ENCODE measurements around the gene SLC15A5. TPM values are rescaled to one million over a fixed set of nuclear protein-coding genes. Genes with fewer than 3 reads are reported as not detected.
A peak's percentile ranks its signal among the peaks of the same experiment; 100 is the strongest.

SLC15A5 gene
- not detected for polyA plus RNA-seq (ENCODE audit: insufficient read length in 12 of 12)
- long read RNA-seq, donor 1, partial matches to known transcripts, result 51 of 178 reads
- long read RNA-seq, donor 1, other reads (novel, unspliced or antisense), result 127 of 178 reads
- long read RNA-seq, donor 2, result 0 reads
- long read RNA-seq, donor 3, result 0 reads
- long read RNA-seq, donor 4, result 0 reads
- long read RNA-seq, donor 5, result 0 reads
- long read RNA-seq, donor 6, result 0 reads
- long read RNA-seq, donor 7, result 0 reads
- long read RNA-seq, donor 8, result 0 reads
- long read RNA-seq, donor 9, result 0 reads
- long read RNA-seq, donor 10, result 0 reads
- long read RNA-seq, donor 11, result 0 reads

DNA sequence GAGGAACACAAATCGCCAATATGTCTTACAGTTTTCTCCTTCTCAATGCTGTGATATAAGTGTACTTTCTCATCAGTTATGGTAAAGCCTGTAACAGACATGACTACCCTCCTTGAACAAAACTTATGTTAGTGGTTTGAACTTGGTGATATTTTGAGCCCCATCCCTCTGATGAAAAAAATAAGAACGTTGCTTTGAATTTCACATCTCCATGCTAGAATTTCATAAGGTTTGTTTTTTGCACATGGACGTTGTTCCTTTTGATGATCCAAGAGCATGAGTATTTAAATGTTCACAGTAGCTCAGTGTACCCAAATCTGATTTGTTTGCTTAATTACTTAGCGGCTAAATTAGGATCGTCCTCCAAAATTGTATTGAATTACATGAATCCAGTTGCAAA, at the start of gene SLC15A5:
TSS of gene SLC15A5 (minus strand) at position 101 of the 400 bp plus-strand sequence. CDS start at position 101, 0 bp downstream.
- DNase-seq, result no peak

DNA sequence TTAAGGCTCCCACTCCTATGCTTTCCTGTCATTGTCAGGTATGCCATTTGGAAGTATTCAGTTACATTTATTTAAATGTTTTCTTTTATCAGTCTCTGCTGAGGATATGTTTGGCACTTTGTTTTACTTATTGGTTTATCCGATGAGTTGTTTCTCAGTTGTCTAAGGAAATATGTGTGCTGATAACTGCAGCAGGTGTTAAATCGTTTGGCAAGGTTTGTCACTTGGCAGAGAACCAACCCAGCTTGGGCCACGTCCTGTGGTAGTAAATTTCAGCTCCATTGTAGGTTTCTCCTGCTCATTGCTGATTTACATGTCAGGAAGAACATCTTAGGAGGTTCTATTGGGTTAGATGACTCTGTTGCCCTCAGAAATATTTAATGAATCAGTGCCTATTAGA, 47.9 kb upstream of the SLC15A5 start:
- DNase-seq, result no peak

- no peak for DNase-seq
Observed at GRCh38 chr12:16324772-16325171, 47.3 kb upstream of the SLC15A5 start.

- DNase-seq, result no peak
Observed at GRCh38 chr12:16324272-16324671, 46.8 kb upstream of the SLC15A5 start.

DNA sequence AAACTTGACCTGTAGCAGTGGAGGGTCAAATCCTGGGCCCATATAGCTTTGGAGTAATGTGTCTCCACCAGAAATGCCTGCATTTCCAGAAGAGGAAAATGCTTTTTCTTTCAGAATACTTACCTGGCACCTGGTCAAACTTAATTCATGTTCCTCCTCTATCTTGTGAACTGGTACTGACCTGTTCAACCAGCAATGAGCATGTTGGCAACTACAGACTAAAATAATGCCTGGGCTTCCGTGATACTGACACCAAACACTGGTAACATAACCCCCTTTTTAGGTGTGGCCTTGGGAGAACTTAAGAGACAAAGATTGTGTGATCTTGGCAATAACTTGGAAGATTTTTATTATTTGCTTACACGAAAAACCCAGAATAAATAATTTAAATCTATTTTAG, 46.2 kb upstream of the SLC15A5 start:
- no peak for DNase-seq

GRCh38 chr12:16323010-16323409, 45.5 kb upstream of the SLC15A5 start:
- DNase-seq, result no peak

- DNase-seq, result no peak
Observed at GRCh38 chr12:16310934-16311333, 33.4 kb upstream of the SLC15A5 start.

DNA sequence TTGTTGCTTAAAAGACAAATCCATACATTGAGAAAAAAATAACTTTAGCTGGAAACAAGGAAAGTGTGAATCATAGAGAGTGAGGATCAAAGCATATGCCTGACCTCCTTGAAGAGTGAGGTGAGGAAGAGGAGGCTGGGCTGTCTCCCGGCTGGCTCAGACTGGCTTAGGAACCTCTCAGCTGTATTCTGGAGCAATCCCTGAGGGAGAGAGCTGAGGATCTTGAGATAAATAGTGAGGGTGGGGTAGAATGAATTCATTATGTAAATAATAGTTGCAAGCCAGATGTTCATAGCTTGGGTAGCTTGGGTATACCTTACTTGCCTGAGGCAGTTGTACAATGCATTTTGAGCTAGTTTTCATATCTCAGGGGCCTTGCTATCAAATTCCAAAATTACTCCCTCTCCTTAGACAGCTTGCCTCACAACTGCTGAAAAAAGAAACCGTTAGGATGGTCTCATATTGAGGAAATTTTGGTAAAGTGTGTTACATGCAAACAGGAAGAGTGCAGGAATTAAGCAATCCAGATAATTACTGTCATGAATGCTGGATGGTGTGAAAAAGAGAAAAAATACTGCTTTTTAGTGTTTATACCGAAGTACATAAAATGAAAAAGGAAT, 30.5 kb upstream of the SLC15A5 start:
- DNase-seq, result no peak

DNA sequence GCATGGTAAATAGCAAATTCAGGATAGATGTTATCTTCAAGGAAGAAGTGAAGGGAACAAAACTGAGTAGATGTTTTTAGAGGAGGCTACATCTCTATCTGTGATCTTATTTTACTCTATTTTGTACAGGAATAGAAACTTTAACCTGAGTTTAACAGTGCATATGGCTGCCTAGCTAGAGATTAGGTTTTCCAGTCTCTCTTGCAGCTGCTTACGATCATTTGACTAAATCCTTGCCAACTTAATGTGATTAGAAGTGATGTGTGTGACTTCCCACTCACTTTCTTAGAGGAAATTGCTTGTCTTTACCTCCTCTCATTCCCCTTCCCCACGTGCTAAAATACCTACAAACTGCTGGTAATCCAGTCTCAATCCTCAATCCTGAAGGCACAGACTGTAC, 26.5 kb upstream of the SLC15A5 start:
- DNase-seq, result no peak

DNA sequence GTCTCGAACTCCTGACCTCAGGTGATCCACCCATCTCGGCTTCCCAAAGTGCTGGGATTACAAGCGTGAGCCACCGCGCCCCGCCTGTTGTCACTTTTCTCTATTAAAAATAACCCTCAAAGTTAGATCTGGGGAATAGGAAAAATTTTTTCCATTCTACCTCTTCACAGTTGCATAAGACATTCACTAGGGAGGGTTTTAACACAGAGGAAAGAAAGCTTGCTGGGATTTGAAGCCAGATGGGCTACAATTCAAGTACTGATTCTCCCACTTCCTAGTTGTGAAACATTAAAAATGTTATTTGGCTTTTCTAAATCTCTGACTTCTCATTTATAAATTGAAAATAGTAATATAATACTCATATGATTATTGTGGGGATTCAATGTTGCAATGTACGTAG, 23.3 kb upstream of the SLC15A5 start:
- peak; percentile 91 for DNase-seq

DNA sequence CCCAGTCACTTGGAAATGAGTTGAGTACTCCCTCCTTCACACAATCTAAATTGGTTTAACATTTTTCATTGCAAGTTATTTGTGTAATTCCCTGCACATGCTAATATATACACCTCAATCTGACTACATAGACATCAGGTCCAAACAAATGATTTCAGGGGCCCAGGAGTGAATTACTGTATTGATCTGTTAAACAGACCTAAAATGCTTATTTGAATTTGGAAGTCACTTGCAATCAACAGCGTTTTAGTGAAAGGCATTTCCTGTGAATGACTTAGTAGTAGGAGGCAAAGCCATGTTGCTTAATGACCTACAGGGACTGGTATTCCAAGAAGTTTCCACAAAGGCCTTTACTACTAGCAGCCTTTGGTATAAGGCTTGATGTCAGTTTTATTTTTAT, 22.6 kb upstream of the SLC15A5 start:
- peak; percentile 53 for DNase-seq

DNA sequence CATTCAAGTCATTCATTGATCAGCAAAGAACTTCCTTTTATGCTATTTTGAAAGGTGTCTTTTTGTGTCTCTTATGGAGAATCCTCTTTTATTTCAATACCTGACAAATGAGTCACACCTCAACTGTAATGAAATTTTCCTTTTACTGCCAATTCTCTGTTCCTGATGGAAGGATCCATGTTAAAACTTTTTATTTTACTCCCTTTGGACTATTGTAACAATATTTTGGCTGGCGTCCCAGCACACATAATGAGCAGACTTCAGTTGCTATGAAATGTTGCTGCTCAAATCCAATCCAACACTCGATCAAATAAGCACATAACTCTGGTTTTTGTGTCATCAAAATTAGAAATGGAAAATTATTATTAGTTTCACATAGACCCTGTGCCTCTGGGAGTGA, 21.9 kb upstream of the SLC15A5 start:
- peak; percentile 68 for DNase-seq

DNA sequence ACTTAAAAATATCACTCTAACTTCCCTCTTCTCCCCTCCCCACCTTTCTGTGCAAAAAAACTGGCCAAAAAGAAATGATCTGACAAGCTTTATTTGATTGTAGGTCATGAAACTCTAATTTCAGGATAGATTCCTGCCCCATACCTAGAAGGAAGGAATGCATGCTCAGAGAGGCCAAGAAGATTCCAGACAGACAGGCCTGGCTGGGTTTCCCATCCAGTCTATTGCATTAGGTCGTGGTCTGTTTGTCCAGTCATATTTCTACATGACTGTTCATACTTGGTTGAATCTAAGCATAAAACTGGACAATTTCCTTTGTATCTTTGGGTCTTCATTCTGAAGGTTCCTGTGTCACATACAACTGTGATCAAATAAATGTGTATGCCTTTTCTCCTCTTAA, 20.0 kb upstream of the SLC15A5 start:
- DNase-seq, result no peak

- DNase-seq, result no peak
Observed at GRCh38 chr12:16294376-16294956, 17.0 kb upstream of the SLC15A5 start.

DNA sequence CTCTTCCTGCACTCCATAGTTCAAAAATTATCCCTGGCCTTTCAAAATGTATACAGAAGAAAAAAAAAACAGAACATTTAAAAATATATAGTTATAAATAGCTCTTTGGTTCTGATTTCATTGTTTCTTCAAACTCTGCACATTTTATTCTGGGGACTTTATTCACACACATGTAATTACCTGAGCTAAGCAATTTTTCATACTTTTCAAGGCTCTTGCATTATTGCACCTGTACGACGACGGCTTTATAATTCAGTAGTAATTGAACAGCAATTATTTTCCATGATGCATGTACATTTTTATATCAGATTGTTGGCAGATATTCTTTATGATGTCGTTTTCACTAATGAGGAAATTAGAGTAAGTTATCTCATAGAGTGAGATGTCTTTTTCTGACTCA, 13.5 kb upstream of the SLC15A5 start:
- no peak for DNase-seq

- no peak for DNase-seq
Observed at GRCh38 chr12:16285586-16285985, 8.1 kb upstream of the SLC15A5 start.

- no peak for DNase-seq
Observed at GRCh38 chr12:16282978-16283377, 5.5 kb upstream of the SLC15A5 start.

- DNase-seq, result no peak
Observed at GRCh38 chr12:16282081-16282480, 4.6 kb upstream of the SLC15A5 start.

GRCh38 chr12:16281157-16281556, 3.7 kb upstream of the SLC15A5 start:
- DNase-seq, result peak; percentile 77

GRCh38 chr12:16272222-16272621, 5.3 kb downstream of the SLC15A5 start:
- DNase-seq, result no peak

DNA sequence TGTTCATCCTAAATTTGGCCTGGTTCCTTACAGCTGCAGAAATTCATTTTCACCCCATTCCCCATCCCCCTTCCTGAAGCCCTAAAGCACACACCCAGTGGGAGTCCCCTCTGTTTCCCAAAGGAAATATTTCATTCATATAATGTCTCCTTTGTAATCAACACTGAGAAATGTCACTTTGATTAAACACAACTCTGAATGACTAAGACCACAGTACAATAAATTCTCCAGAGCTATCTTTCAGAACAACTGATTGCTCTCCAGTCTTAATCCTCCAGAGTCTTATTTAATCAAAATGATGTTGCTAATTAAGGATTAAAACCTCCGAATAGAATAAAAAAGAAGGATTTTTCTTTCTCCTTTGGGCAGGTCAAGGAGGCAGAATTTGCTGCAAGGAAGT, 6.4 kb downstream of the SLC15A5 start:
- DNase-seq, result no peak

DNA sequence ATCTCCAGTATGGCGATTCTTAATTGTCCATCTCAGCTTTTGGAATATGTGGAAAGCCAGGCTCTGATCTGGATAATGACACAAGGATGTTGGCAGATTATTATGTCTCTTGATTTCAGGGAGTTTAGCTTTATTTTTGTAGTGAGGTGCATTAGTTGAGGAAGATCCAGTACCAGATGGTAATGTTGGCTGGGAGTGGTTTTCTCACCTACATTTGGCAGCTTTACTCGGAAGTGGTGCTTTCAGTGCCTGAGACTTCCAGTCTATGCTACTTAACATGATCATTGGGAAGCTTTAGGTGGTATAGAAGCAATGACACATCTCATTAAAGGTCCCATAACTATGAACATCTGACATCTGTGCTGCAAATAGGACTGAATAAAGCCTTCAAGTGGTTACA, 7.5 kb downstream of the SLC15A5 start:
- DNase-seq, result no peak

- no peak for DNase-seq
Observed at GRCh38 chr12:16266085-16266484, 11.4 kb downstream of the SLC15A5 start.

Data from muscle of arm (tissue), 14 donors.